HepG2 (cell line): ENCODE results near the gene DPY30. TPM values are rescaled to one million over a fixed set of nuclear protein-coding genes. Genes with fewer than 3 reads are reported as not detected.

Source experiments
- GABPA ChIP-seq, 2 experiments: IDR thresholded peaks; 2 replicates each; pipeline ENCODE4 v1.6.1; 2011 to 2016; ENCODE audit warnings: low read depth in 2 of 2, low read length in 1 of 2, missing biosample characterization in 1 of 2, missing genetic modification characterization in 1 of 2
- HNF4A ChIP-seq: sonication (generic); formaldehyde crosslinking; IDR thresholded peaks from 2 replicates; pipeline ENCODE4 v1.4.0; 2020; ENCODE audit warnings: missing genetic modification reagents
- KLF11 ChIP-seq: IDR thresholded peaks from 2 replicates; pipeline ENCODE4 v1.6.1; 2016; ENCODE audit warnings: missing compliant biosample characterization
- KMT2B ChIP-seq: IDR thresholded peaks from 2 replicates; pipeline ENCODE4 v1.6.1; 2016; ENCODE audit warnings: missing genetic modification reagents, missing compliant biosample characterization
- MAFK ChIP-seq, 2 experiments: IDR thresholded peaks in 1 of 2; conservative IDR thresholded peaks in 1 of 2; 2 replicates each; pipeline ENCODE4 v1.6.1; 2011; ENCODE audit warnings: improper control_type of control experiment in 2 of 2, low read length in 2 of 2
- NR0B2 ChIP-seq: sonication (generic); formaldehyde crosslinking; IDR thresholded peaks from 2 replicates; pipeline ENCODE4 v1.4.0; 2020; ENCODE audit warnings: mild to moderate bottlenecking, missing genetic modification reagents
- SSRP1 ChIP-seq: IDR thresholded peaks from 2 replicates; pipeline ENCODE4 v1.6.1; 2016; ENCODE audit warnings: control low read depth
- TBX3 ChIP-seq: fragments of 450-650 bp; IDR thresholded peaks from 2 replicates; pipeline ENCODE4 v1.6.1; 2017; ENCODE audit warnings: antibody characterized with exemption, mild to moderate bottlenecking, inconsistent platforms, borderline replicate concordance
- TEAD3 ChIP-seq: optimal IDR thresholded peaks from 2 replicates; pipeline ENCODE3; 2016; ENCODE audit warnings: borderline replicate concordance
- ZBTB21 ChIP-seq: sonication (generic); formaldehyde crosslinking; IDR thresholded peaks from 2 replicates; pipeline ENCODE4 v1.4.0; 2020; ENCODE audit warnings: missing genetic modification reagents
- ZBTB4 ChIP-seq: sonication (generic); formaldehyde crosslinking; IDR thresholded peaks from 2 replicates; pipeline ENCODE4 v1.4.0; 2020; ENCODE audit warnings: missing genetic modification reagents, mild to moderate bottlenecking, borderline replicate concordance
- ZFP36L2 ChIP-seq: sonication (generic); formaldehyde crosslinking; IDR thresholded peaks from 2 replicates; pipeline ENCODE4 v1.4.0; 2020; ENCODE audit warnings: missing genetic modification reagents
- ZNF101 ChIP-seq: sonication (generic); formaldehyde crosslinking; IDR thresholded peaks from 2 replicates; pipeline ENCODE4 v1.4.0; 2020; ENCODE audit warnings: mild to moderate bottlenecking, low read depth, missing genetic modification reagents, borderline replicate concordance
- ZNF121 ChIP-seq: sonication (generic); formaldehyde crosslinking; IDR thresholded peaks from 2 replicates; pipeline ENCODE4 v1.5.0; 2020; ENCODE audit warnings: mild to moderate bottlenecking, missing genetic modification reagents
- ZNF335 ChIP-seq: sonication (generic); formaldehyde crosslinking; IDR thresholded peaks from 2 replicates; pipeline ENCODE4 v1.4.0; 2020; ENCODE audit warnings: missing genetic modification reagents
- ZNF557 ChIP-seq: sonication (generic); formaldehyde crosslinking; IDR thresholded peaks from 2 replicates; pipeline ENCODE4 v1.4.0; 2020; ENCODE audit warnings: missing genetic modification reagents
- ZSCAN21 ChIP-seq: sonication (generic); formaldehyde crosslinking; IDR thresholded peaks from 2 replicates; pipeline ENCODE4 v1.8.0; 2022; ENCODE audit warnings: mild to moderate bottlenecking, missing genetic modification reagents, moderate library complexity, borderline replicate concordance
- polyA plus RNA-seq, 8 experiments: library from polyadenylated mRNA; depleted of rRNA in 3 of 8; stranded (reverse) in 7 of 8; unstranded in 1 of 8; fragments of >200 nt; fragmentation: Illumina TruSeq in 4 of 8; extraction: Trizol in 4 of 8; gene quantifications; 2 replicates each; pipeline versions ENCODE4 v1.2.1 to v1.2.3, GENCODE V29; 2011 to 2016; ENCODE audit warnings: low read depth in 4 of 8, missing spikeins in 1 of 8, mixed read lengths in 1 of 8; ENCODE audit not compliant: insufficient read depth in 1 of 8
- total RNA-seq, 5 experiments: library from RNA; depleted of rRNA; stranded (reverse); fragments of >200 nt; fragmentation: Illumina TruSeq; extraction: Trizol; gene quantifications; 2 replicates each; pipeline ENCODE4 v1.2.3, GENCODE V29; 2016; ENCODE audit warnings: low read depth in 1 of 5
- TF ChIP-seq, protein P1 (sequence below): IDR thresholded peaks from 2 replicates; pipeline ENCODE4 v1.6.1; 2016; ENCODE audit warnings: missing compliant biosample characterization, missing genetic modification reagents, borderline replicate concordance
- TF ChIP-seq, protein P2 (sequence below): sonication (generic); formaldehyde crosslinking; IDR thresholded peaks from 2 replicates; pipeline ENCODE4 v1.8.1; 2023; ENCODE audit warnings: mild to moderate bottlenecking, missing genetic modification reagents
- TF ChIP-seq, protein P3 (sequence below): IDR thresholded peaks from 2 replicates; pipeline ENCODE4 v1.6.1; 2016; ENCODE audit warnings: low read depth, borderline replicate concordance
- TF ChIP-seq, protein P4 (sequence below): sonication (generic); formaldehyde crosslinking; IDR thresholded peaks from 2 replicates; pipeline ENCODE4 v1.5.0; 2020; ENCODE audit warnings: mild to moderate bottlenecking, low read depth, missing genetic modification reagents, borderline replicate concordance
- TF ChIP-seq, protein P5 (sequence below): sonication (generic); formaldehyde crosslinking; IDR thresholded peaks from 2 replicates; pipeline ENCODE4 v1.5.1; 2020; ENCODE audit warnings: mild to moderate bottlenecking, missing genetic modification reagents, moderate library complexity

Gene DPY30
- total and polyA plus RNA-seq, 2 of the 13 experiments (the other 11 are each of a cell fraction or from before 2014, with no cell fraction given): 98.1 to 118 TPM

DNA sequence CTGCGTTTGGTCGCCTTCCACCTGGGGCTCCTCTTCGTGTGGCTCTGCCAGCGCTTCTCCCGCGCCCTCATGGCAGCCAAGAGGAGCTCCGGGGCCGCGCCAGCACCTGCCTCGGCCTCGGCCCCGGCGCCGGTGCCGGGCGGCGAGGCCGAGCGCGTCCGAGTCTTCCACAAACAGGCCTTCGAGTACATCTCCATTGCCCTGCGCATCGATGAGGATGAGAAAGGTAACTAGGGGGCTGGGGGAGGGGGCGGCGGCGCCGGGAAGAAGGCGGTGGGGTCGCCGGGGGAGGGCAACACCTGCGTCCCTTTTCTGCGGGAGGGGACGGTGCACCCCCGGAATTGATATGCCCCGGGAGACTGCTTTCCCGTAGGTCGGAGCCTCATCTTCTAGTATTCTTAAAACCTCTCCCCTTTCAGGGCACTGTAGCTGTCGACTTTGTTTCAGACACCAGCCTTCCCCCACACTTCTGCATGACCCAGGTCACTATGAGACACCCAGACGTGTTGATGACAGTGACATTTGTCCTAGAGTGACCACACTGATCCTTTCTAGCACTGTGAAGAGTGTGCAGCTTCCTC lies 24.5 kb upstream of the DPY30 start (continued):
- TF ChIP-seq, protein P1, sequence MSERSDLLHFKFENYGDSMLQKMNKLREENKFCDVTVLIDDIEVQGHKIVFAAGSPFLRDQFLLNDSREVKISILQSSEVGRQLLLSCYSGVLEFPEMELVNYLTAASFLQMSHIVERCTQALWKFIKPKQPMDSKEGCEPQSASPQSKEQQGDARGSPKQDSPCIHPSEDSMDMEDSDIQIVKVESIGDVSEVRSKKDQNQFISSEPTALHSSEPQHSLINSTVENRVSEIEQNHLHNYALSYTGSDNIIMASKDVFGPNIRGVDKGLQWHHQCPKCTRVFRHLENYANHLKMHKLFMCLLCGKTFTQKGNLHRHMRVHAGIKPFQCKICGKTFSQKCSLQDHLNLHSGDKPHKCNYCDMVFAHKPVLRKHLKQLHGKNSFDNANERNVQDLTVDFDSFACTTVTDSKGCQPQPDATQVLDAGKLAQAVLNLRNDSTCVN (CRISPR knock-in tag): no peak
- TF ChIP-seq NR0B2 (CRISPR knock-in tag): no peak
- TF ChIP-seq SSRP1 (CRISPR knock-in tag): no peak
- TF ChIP-seq ZFP36L2: no peak
- TF ChIP-seq ZNF557: no peak
- no peak for TF ChIP-seq TEAD3
- TF ChIP-seq GABPA (IDR thresholded peaks at IDR 0.05; ENCODE audit: low read depth, low read length): no peak
- no peak for TF ChIP-seq GABPA (CRISPR knock-in tag; IDR thresholded peaks at IDR 0.05; ENCODE audit: low read depth)
- TF ChIP-seq ZNF101: no peak
- peak; percentile 45; the same call in 1 of the 2 replicates for TF ChIP-seq TBX3
- no peak for TF ChIP-seq KMT2B (CRISPR knock-in tag)
- TF ChIP-seq ZNF335 (CRISPR knock-in tag): no peak
- TF ChIP-seq, protein P2, sequence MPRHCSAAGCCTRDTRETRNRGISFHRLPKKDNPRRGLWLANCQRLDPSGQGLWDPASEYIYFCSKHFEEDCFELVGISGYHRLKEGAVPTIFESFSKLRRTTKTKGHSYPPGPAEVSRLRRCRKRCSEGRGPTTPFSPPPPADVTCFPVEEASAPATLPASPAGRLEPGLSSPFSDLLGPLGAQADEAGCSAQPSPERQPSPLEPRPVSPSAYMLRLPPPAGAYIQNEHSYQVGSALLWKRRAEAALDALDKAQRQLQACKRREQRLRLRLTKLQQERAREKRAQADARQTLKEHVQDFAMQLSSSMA (CRISPR knock-in tag): no peak
- TF ChIP-seq ZBTB21 (CRISPR knock-in tag): no peak
- TF ChIP-seq, protein P3, sequence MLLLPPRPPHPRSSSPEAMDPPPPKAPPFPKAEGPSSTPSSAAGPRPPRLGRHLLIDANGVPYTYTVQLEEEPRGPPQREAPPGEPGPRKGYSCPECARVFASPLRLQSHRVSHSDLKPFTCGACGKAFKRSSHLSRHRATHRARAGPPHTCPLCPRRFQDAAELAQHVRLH (CRISPR knock-in tag): no peak; the same call in 1 of the 2 replicates
- no peak for TF ChIP-seq KLF11
- TF ChIP-seq, protein P4, sequence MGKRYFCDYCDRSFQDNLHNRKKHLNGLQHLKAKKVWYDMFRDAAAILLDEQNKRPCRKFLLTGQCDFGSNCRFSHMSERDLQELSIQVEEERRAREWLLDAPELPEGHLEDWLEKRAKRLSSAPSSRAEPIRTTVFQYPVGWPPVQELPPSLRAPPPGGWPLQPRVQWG (CRISPR knock-in tag): no peak
- TF ChIP-seq ZBTB4 (CRISPR knock-in tag): no peak
- TF ChIP-seq, protein P5, sequence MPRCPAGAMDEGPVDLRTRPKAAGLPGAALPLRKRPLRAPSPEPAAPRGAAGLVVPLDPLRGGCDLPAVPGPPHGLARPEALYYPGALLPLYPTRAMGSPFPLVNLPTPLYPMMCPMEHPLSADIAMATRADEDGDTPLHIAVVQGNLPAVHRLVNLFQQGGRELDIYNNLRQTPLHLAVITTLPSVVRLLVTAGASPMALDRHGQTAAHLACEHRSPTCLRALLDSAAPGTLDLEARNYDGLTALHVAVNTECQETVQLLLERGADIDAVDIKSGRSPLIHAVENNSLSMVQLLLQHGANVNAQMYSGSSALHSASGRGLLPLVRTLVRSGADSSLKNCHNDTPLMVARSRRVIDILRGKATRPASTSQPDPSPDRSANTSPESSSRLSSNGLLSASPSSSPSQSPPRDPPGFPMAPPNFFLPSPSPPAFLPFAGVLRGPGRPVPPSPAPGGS (CRISPR knock-in tag): no peak
- TF ChIP-seq ZNF121: no peak
- no peak for TF ChIP-seq HNF4A
- no peak for TF ChIP-seq MAFK (conservative IDR thresholded peaks at IDR 0.05 in 1 of 2, IDR thresholded peaks at IDR 0.05 in 1 of 2; ENCODE audit: low read length in 2 of 2)
- TF ChIP-seq ZSCAN21 (CRISPR knock-in tag): 0 out of 2 replicates have a peak, but pooled peaks have one; percentile 12
